B cell (primary cell): ENCODE results near the gene DIPK1A.

ENCODE experiments used
- EZH2 ChIP-seq: IDR thresholded peaks from 2 replicates; pipeline ENCODE4 v1.6.1; 2012; ENCODE audit warnings: borderline replicate concordance, low read depth, mild to moderate bottlenecking, moderate library complexity, low read length; ENCODE audit not compliant: insufficient read depth, poor library complexity, severe bottlenecking
- TF ChIP-seq, protein P1 (sequence below): fragments of 200-600 bp; IDR thresholded peaks from one replicate; pipeline ENCODE4 v1.8.0; 2022; ENCODE audit warnings: antibody characterized with exemption, mild to moderate bottlenecking

DNA sequence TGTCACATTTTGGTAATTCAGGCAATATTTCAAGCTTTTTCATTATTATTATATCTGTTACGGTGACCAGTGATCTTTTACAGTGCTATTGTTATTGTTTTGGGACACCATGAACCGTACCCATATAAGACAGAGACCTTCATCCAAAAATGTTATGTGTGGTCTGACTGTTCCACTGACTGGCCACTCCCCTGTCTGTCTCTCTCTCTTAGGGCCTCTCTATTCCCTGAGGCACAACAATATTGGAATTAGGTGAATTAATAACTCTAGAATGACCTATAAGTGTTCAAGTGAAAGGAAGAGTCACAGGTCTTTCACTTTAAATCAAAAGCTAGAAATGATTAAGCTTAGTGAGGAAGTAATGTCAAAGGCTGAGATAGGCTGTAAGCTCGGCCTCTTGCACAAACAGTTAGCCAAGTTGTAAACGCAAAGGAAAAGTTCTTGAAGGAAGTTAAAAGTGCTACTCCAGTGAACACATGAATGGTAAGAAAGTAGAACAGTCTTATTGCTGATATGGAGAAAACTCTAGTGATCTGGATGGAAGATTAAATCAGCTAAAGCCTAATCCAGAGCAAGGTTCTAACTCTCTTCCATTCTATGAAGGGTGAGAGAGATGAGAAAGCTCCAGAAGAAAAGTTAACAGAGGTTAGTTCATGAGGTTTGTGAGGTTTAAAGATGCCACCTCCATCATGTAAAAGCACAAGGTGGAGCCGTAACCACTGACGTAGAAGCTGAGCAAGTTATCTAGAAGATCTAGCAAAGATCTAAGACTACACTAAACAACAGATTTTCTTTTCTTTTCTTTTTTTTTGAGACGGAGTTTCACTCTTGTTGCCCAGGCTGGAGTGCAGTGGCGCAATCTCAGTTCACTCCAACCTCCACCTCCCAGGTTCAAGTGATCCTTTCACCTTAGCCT, 19.7 kb upstream of the DIPK1A start:
- TF ChIP-seq, protein P1, sequence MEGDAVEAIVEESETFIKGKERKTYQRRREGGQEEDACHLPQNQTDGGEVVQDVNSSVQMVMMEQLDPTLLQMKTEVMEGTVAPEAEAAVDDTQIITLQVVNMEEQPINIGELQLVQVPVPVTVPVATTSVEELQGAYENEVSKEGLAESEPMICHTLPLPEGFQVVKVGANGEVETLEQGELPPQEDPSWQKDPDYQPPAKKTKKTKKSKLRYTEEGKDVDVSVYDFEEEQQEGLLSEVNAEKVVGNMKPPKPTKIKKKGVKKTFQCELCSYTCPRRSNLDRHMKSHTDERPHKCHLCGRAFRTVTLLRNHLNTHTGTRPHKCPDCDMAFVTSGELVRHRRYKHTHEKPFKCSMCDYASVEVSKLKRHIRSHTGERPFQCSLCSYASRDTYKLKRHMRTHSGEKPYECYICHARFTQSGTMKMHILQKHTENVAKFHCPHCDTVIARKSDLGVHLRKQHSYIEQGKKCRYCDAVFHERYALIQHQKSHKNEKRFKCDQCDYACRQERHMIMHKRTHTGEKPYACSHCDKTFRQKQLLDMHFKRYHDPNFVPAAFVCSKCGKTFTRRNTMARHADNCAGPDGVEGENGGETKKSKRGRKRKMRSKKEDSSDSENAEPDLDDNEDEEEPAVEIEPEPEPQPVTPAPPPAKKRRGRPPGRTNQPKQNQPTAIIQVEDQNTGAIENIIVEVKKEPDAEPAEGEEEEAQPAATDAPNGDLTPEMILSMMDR, result no peak
- TF ChIP-seq EZH2, result no peak
